DMS 273 (cell line): ENCODE data around the gene CBLB.
"Not testable (repeated sequence)": the region's sequence is repeated elsewhere in the genome, so short reads cannot be mapped to it uniquely, and the experiment has no call there.

Source experiments
- DNase-seq: peaks from one replicate; lab custom pipeline; 2025; ENCODE audit not compliant: unreplicated experiment; lab: John Stamatoyannopoulos, UW

The CBLB gene

GRCh38 chr3:105763659-105764036 is 105.2 kb downstream of the CBLB start:
- DNase-seq, result no peak

GRCh38 chr3:105762749-105763658 is 105.8 kb downstream of the CBLB start:
- no peak for DNase-seq

GRCh38 chr3:105762214-105762613 is 106.6 kb downstream of the CBLB start:
- not testable (repeated sequence) for DNase-seq

GRCh38 chr3:105759442-105760078 is 109.3 kb downstream of the CBLB start:
- no peak for DNase-seq

- DNase-seq, result no peak
These were observed 110.4 kb downstream of the CBLB start for GRCh38 chr3:105758451-105758850.

GRCh38 chr3:105755121-105755886 is 113.5 kb downstream of the CBLB start:
- no peak for DNase-seq

GRCh38 chr3:105752791-105753415 is 115.9 kb downstream of the CBLB start:
- DNase-seq, result peak; percentile 35

GRCh38 chr3:105747696-105748095 is 121.1 kb downstream of the CBLB start:
- DNase-seq, result no peak

GRCh38 chr3:105747060-105747541 is 121.7 kb downstream of the CBLB start:
- no peak for DNase-seq

GRCh38 chr3:105746231-105746996 is 122.4 kb downstream of the CBLB start:
- no peak for DNase-seq

GRCh38 chr3:105745046-105745445 is 123.8 kb downstream of the CBLB start:
- no peak for DNase-seq

GRCh38 chr3:105744202-105744601 is 124.6 kb downstream of the CBLB start:
- no peak for DNase-seq

GRCh38 chr3:105733356-105733755 is 135.5 kb downstream of the CBLB start:
- DNase-seq, result no peak

- DNase-seq, result no peak
These were observed 137.1 kb downstream of the CBLB start for GRCh38 chr3:105731686-105732085.

- DNase-seq, result no peak
These were observed 137.9 kb downstream of the CBLB start for GRCh38 chr3:105730801-105731354.

- no peak for DNase-seq
These were observed 139.1 kb downstream of the CBLB start for GRCh38 chr3:105729667-105730066.

GRCh38 chr3:105728771-105729312 is 140.0 kb downstream of the CBLB start:
- DNase-seq, result no peak

GRCh38 chr3:105727036-105727435 is 141.8 kb downstream of the CBLB start:
- DNase-seq, result not testable (repeated sequence)

- DNase-seq, result no peak
These were observed 145.8 kb downstream of the CBLB start for GRCh38 chr3:105722943-105723556.
